Measurements from ENCODE around the gene KCNMB4.

- TF ChIP-seq CTCF (IDR thresholded peaks at IDR 0.05) (no peak), POLR2A (IDR thresholded peaks at IDR 0.05) (no peak), POLR2AphosphoS5 (IDR thresholded peaks at IDR 0.05) (no peak)
These were observed 629 bp downstream of the KCNMB4 start for GRCh38 chr12:70366581-70367257.

Measured in transverse colon (tissue), 4 donors.